Progenitor cell of endocrine pancreas (in vitro differentiated cells): ENCODE results near the gene NACAD. TPM values are rescaled to one million over a fixed set of nuclear protein-coding genes. Genes with fewer than 3 reads are reported as not detected.

Experiments used
- DNase-seq: peaks from one replicate; pipeline ENCODE4 v3.0.0; 2021; ENCODE audit warnings: low spot score; ENCODE audit not compliant: unreplicated experiment
- H3K27ac Mint-ChIP-seq: 2 replicates; pipeline ENCODE4 v1.8.0; 2021; ENCODE audit warnings: mild to moderate bottlenecking, moderate library complexity, mixed read lengths
- H3K27me3 Mint-ChIP-seq: 2 replicates; pipeline ENCODE4 v1.8.0; 2021; ENCODE audit warnings: mixed read lengths
- H3K36me3 Mint-ChIP-seq: 2 replicates; pipeline ENCODE4 v1.8.0; 2022; ENCODE audit warnings: mixed read lengths; ENCODE audit not compliant: insufficient read depth
- H3K4me1 Mint-ChIP-seq: 2 replicates; pipeline ENCODE4 v1.8.0; 2021; ENCODE audit warnings: low read depth, mixed read lengths
- H3K4me3 Mint-ChIP-seq: 2 replicates; pipeline ENCODE4 v1.8.0; 2021; ENCODE audit warnings: low read depth, mild to moderate bottlenecking, moderate library complexity, mixed read lengths
- H3K9me3 Mint-ChIP-seq: 2 replicates; pipeline ENCODE4 v1.8.0; 2021; ENCODE audit warnings: low read depth, mixed read lengths
- CTCF ChIP-seq: fragments of 200-600 bp; sonication (generic); IDR thresholded peaks from one replicate; pipeline ENCODE4 v1.5.0; 2021; ENCODE audit warnings: antibody characterized with exemption, mild to moderate bottlenecking; ENCODE audit not compliant: unreplicated experiment
- total RNA-seq: library from RNA; stranded (reverse); gene quantifications from 2 replicates; pipeline ENCODE4 v1.2.1, GENCODE V29; 2021

Gene NACAD
- total RNA-seq, 1 donor from 2014 or later = 11.7 TPM

GRCh38 chr7:45077579-45077978 is 11.2 kb downstream of the NACAD start:
- H3K36me3 Mint-ChIP-seq = peaks cover 6% of the 10 kb centered on the region
- H3K4me1 Mint-ChIP-seq = no peaks in the 10 kb centered on the region
- no peaks in the 10 kb centered on the region for H3K27me3 Mint-ChIP-seq
- TF ChIP-seq CTCF = no peak
- H3K27ac Mint-ChIP-seq = no peak overlapping the region
- H3K4me3 Mint-ChIP-seq = no peak overlapping the region
- no peaks in the 10 kb centered on the region for H3K9me3 Mint-ChIP-seq
- DNase-seq = no peak

GRCh38 chr7:45076946-45077345 is 11.8 kb downstream of the NACAD start:
- DNase-seq = no peak
- H3K4me3 Mint-ChIP-seq = no peak overlapping the region

GRCh38 chr7:45075871-45076796 is 12.6 kb downstream of the NACAD start:
- Mint-ChIP-seq H3K36me3 (peaks cover 6% of the 10 kb centered on the region), H3K4me3 (no peak overlapping the region), H3K27ac (no peak overlapping the region)

More at GRCh38 chr7:45076946-45077345, 11.8 kb downstream of the NACAD start:
- Mint-ChIP-seq H3K27ac (no peak overlapping the region), H3K27me3 (no peaks in the 10 kb centered on the region), H3K4me1 (no peaks in the 10 kb centered on the region), H3K36me3 (peaks cover 6% of the 10 kb centered on the region), H3K9me3 (no peaks in the 10 kb centered on the region)
- no peak for TF ChIP-seq CTCF

GRCh38 chr7:45075355-45075644 is 13.5 kb downstream of the NACAD start:
- Mint-ChIP-seq H3K4me1 (no peaks in the 10 kb centered on the region), H3K9me3 (no peaks in the 10 kb centered on the region), H3K4me3 (no peak overlapping the region), H3K27ac (no peak overlapping the region), H3K36me3 (peaks cover 6% of the 10 kb centered on the region), H3K27me3 (no peaks in the 10 kb centered on the region)
- TF ChIP-seq CTCF = no peak
- DNase-seq = no peak

More at GRCh38 chr7:45075871-45076796, 12.6 kb downstream of the NACAD start:
- no peak for DNase-seq
- TF ChIP-seq CTCF = no peak
- H3K27me3 Mint-ChIP-seq = no peaks in the 10 kb centered on the region
- H3K9me3 Mint-ChIP-seq = no peaks in the 10 kb centered on the region
- no peaks in the 10 kb centered on the region for H3K4me1 Mint-ChIP-seq

GRCh38 chr7:45074528-45075354 is 14.0 kb downstream of the NACAD start:
- H3K9me3 Mint-ChIP-seq = no peaks in the 10 kb centered on the region
- no peak overlapping the region for H3K27ac Mint-ChIP-seq
- H3K27me3 Mint-ChIP-seq = no peaks in the 10 kb centered on the region
- H3K4me3 Mint-ChIP-seq = no peak overlapping the region
- DNase-seq = no peak
- H3K4me1 Mint-ChIP-seq = no peaks in the 10 kb centered on the region
- TF ChIP-seq CTCF = no peak
- peaks cover 6% of the 10 kb centered on the region for H3K36me3 Mint-ChIP-seq
